Stimulated activated memory B cell treated with anti-CD40 and anti-IgM and Interleukin-4, amounts not matched to agents 10 μg/mL and 1 μg/mL and 100 μg/mL, for 72 hours (primary cell): Measurements from ENCODE around the gene TBC1D2.

Source experiments
- ATAC-seq: fragments of 150-1000 bp; cut with Tn5 transposase; 2 replicates; pipeline ENCODE4 v1.10.0; 2021
- H3K27ac Mint-ChIP-seq: one replicate; pipeline ENCODE4 v1.8.0; 2022; ENCODE audit warnings: mild to moderate bottlenecking, mixed read lengths
- H3K27me3 Mint-ChIP-seq: one replicate; pipeline ENCODE4 v1.8.0; 2022; ENCODE audit warnings: mixed read lengths
- H3K36me3 Mint-ChIP-seq: one replicate; pipeline ENCODE4 v1.8.0; 2022; ENCODE audit warnings: mixed read lengths
- H3K4me1 Mint-ChIP-seq: one replicate; pipeline ENCODE4 v1.8.0; 2022; ENCODE audit warnings: mixed read lengths
- H3K4me3 Mint-ChIP-seq: one replicate; pipeline ENCODE4 v1.8.0; 2022; ENCODE audit warnings: mild to moderate bottlenecking, moderate library complexity, mixed read lengths
- H3K9me3 Mint-ChIP-seq: one replicate; pipeline ENCODE4 v1.8.0; 2022; ENCODE audit warnings: mixed read lengths

Gene TBC1D2, protein sequence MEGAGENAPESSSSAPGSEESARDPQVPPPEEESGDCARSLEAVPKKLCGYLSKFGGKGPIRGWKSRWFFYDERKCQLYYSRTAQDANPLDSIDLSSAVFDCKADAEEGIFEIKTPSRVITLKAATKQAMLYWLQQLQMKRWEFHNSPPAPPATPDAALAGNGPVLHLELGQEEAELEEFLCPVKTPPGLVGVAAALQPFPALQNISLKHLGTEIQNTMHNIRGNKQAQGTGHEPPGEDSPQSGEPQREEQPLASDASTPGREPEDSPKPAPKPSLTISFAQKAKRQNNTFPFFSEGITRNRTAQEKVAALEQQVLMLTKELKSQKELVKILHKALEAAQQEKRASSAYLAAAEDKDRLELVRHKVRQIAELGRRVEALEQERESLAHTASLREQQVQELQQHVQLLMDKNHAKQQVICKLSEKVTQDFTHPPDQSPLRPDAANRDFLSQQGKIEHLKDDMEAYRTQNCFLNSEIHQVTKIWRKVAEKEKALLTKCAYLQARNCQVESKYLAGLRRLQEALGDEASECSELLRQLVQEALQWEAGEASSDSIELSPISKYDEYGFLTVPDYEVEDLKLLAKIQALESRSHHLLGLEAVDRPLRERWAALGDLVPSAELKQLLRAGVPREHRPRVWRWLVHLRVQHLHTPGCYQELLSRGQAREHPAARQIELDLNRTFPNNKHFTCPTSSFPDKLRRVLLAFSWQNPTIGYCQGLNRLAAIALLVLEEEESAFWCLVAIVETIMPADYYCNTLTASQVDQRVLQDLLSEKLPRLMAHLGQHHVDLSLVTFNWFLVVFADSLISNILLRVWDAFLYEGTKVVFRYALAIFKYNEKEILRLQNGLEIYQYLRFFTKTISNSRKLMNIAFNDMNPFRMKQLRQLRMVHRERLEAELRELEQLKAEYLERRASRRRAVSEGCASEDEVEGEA

DNA sequence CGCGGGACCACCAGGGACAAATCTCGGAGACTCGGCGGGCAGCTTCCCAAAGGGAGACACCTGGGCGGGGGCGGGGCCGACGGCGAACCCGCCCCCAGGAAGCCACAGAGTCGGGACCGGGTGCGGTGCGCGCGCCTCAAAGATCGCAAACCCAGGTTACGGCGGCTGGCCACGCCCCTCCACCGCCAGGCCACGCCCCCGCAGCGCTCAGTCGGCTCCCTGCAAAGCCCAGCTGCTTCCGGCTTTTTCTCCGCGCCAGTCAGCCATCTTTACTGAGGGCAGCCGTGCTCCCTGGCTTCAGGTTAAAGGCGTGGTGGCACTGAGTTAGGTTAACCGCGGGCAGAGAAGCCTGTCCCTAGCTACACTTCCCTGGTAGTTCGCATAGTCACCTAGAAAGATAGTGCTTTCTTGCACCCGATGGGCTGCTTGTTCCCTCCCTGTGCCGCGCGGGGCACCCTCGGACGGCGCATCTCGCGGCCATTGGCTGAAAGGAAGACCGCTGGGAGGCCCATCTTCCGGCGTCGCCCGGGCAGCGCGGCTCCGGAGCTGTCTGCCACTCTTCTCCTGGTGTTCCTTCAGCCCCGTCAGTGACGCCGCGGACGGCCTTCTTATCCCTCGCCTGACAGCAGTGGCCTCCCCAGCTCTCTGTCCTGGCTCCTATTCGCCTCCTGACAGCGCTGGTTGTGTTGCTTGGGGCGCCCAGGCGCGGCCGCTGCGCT lies at the start of gene TBC1D2:
TSS of gene TBC1D2 (minus strand) at position 72 of the 719 bp plus-strand sequence. CDS start 108 bp downstream, outside the sequence.
- H3K9me3 Mint-ChIP-seq = no peaks in the 10 kb centered on the region
- no peaks in the 10 kb centered on the region for H3K36me3 Mint-ChIP-seq
- H3K4me1 Mint-ChIP-seq = peaks cover 16% of the 10 kb centered on the region
- no peaks in the 10 kb centered on the region for H3K27me3 Mint-ChIP-seq
- peak within 1 kb of the TSS; percentile 97 for H3K27ac Mint-ChIP-seq
- peak; percentile 94 for ATAC-seq
- H3K4me3 Mint-ChIP-seq = peak within 1 kb of the TSS; percentile 97

DNA sequence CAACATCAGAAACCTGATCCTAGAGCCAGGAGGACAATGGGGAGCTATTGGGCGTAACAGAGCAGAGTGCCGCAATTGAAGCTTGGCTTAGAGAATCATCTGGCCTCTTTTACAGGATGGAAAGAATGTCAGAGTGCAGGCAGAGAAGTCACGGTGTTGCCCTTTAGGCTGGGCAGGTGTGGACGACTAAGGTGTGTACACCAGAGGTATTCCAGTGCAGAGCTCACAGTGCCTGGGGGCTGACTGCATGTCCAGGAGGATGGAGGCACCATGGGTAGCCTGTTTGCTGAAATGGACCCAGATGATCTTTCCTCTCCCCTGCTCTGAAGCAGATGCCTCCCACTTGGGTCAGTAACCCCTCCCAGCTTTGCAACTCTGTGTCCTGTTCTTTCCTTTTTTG lies 48.9 kb upstream of the TBC1D2 start:
- Mint-ChIP-seq H3K27ac (no peak overlapping the region), H3K4me1 (no peaks in the 10 kb centered on the region), H3K4me3 (no peak overlapping the region), H3K9me3 (no peaks in the 10 kb centered on the region), H3K27me3 (no peaks in the 10 kb centered on the region), H3K36me3 (no peaks in the 10 kb centered on the region)
- no peak for ATAC-seq

DNA sequence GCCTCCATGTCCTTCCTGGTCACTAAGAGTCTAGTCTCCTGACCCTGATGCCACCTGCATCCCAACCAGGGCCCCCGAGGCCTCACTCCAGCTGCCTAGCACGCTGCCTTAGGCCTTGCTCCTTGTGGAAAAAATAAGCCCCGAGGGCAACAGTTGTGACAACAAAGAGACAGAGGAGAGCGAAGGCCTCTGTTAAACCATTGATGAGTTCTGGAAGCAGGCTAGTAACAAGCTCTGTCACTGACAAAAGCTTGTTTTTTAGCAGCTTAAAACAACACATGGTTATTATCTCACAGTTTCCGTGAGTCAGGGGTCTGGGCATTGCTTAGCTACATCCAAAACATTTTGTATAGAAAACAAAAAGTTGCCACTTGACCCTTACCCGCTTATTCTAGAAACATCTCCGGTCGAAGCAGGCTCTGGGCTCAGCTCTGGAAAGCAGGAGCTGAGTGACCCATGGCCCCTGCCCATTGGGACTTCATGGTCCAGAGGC lies 48.2 kb upstream of the TBC1D2 start:
- no peaks in the 10 kb centered on the region for H3K36me3 Mint-ChIP-seq
- H3K27ac Mint-ChIP-seq = no peak overlapping the region
- no peak for ATAC-seq
- no peaks in the 10 kb centered on the region for H3K9me3 Mint-ChIP-seq
- no peaks in the 10 kb centered on the region for H3K27me3 Mint-ChIP-seq
- H3K4me3 Mint-ChIP-seq = no peak overlapping the region
- no peaks in the 10 kb centered on the region for H3K4me1 Mint-ChIP-seq

DNA sequence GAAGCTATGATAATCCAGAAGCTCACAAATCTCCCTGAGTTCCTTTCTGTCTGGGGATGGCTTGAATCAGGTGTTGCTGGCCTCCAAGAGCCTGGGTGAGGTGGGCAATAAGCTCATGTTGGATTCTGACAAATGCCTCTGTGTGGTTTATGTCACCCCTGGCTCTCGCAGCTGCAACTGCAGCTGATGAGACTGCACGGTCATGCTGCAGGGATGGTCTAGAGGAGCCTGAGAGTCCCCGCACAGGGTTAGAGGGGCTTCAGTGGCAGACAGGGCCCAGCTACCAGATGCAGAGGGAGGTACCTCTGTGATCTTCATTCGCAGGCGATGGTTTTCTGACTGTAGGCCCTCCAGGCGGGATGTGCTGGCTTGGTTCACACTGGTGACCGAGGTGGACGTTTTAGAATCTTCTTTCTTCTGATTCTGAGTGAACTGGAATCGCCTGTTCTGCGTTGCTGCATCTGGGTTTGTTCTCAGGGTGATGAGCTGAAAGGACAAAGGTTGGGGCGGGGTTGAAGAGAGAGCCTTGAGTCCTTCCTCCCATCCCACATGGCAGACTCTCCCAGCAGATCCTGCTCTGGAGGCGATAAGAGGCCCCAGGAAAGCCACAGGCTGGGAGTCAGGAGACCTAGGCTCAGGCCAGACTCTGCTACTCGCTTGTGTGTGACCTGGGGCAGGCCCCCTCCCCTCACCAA lies 47.6 kb upstream of the TBC1D2 start:
- Mint-ChIP-seq H3K4me3 (no peak overlapping the region), H3K4me1 (no peaks in the 10 kb centered on the region), H3K9me3 (no peaks in the 10 kb centered on the region), H3K27me3 (no peaks in the 10 kb centered on the region), H3K27ac (no peak overlapping the region), H3K36me3 (no peaks in the 10 kb centered on the region)
- ATAC-seq = no peak

DNA sequence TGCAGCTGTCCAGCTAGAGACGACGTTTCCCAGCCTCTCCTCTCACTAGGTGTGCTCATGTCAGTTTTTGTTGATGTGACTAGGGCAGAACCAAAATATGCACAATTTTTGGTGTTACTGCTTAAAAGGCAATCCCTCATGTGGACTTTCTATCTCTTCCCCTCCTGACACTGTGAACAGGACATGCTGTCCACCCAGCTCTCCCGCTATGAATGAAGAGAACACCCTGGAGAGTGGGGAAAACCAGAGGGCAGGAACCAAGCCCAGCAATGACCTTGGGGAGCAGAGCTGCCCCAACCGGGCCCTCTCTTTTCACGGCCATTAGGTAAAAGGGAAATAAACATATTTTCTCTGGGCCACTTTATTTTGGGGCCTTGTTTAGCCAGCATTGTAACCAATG lies 46.7 kb upstream of the TBC1D2 start:
- Mint-ChIP-seq H3K4me3 (no peak overlapping the region), H3K4me1 (no peaks in the 10 kb centered on the region), H3K27me3 (no peaks in the 10 kb centered on the region), H3K9me3 (no peaks in the 10 kb centered on the region), H3K27ac (no peak overlapping the region), H3K36me3 (no peaks in the 10 kb centered on the region)
- ATAC-seq = no peak

DNA sequence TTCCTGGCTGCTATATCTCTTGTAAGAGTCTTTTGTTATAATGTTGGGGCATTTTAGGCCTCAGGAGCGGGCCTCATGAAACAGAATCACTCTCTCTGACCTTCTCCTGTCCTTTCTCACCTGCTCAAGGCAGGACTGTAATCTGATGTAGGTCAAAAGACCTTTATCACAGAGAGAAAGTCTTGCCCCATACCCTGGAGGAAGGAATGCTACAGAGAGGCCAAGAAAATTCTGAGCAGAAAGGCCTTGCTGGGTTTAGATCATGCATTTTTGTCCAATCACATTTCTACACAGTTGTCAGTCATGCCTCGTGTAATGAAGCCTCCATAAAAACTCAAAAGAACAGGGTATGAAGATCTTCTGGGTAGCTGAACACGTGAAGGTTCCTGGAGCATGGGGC lies 45.2 kb upstream of the TBC1D2 start:
- Mint-ChIP-seq H3K4me1 (no peaks in the 10 kb centered on the region), H3K36me3 (no peaks in the 10 kb centered on the region), H3K27me3 (no peaks in the 10 kb centered on the region), H3K4me3 (no peak overlapping the region), H3K9me3 (no peaks in the 10 kb centered on the region), H3K27ac (no peak overlapping the region)
- no peak for ATAC-seq

DNA sequence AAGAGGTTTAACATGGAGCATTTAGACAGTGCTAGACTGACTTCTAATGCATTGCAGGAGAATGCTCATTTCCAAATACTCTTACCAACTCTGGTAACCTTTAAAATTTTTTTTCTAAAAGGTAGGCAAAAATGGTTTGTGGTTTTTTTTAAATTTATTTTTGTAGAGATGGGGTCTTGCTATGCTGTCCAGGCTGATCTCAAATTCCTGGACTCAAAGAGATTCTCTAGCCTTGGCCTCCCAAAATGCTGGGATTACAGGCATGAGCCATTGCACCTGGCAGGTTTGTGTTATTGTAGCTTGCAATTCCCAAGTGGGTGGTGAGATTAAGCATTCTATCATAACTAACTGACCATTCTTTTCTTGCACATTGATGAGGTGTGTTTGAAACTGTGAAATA lies 43.0 kb upstream of the TBC1D2 start:
- Mint-ChIP-seq H3K27me3 (no peaks in the 10 kb centered on the region), H3K36me3 (no peaks in the 10 kb centered on the region), H3K4me3 (no peak overlapping the region), H3K9me3 (no peaks in the 10 kb centered on the region), H3K4me1 (no peaks in the 10 kb centered on the region), H3K27ac (no peak overlapping the region)
- ATAC-seq = no peak

DNA sequence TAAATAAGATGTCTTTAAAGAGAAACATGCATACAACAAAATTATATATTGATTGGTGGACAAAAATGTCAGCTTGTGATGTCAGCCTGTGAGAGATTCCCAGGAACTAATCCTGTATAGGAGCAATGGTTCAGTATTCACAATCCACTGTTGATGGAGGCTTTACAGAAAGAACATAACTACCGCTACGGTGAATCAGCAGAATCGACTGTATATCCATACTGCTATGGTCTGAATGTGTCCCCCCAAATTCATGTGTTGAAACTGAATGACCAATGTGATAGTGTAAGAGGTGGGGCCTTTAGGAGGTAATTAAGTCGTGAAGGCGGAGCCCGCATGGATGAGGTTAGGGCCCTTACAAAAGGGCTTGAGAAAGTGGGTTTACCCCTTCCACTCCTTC lies 40.4 kb upstream of the TBC1D2 start:
- Mint-ChIP-seq H3K27me3 (no peaks in the 10 kb centered on the region), H3K36me3 (no peaks in the 10 kb centered on the region), H3K27ac (no peak overlapping the region), H3K9me3 (no peaks in the 10 kb centered on the region), H3K4me1 (no peaks in the 10 kb centered on the region), H3K4me3 (no peak overlapping the region)
- ATAC-seq = no peak

DNA sequence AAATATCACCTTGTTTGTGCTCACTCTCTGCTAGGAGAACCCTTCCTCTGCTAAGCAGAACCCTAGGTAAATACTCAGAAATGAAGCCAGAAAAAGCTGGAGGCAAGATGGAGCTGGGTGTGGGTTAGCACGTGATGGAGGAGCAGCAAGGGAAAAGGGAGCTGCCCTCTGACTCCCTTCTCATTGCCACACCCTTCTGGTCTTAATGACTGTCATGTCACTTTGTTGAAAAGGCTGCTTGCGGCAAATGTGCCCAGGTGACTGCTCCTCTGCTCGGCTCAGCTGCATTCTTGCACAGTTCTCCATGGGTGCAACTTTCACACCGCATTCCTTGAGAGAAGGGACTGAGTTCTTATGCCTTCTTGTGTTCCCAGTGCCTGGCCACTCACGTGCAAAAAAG lies 36.4 kb upstream of the TBC1D2 start:
- ATAC-seq = no peak
- H3K36me3 Mint-ChIP-seq = no peaks in the 10 kb centered on the region
- no peaks in the 10 kb centered on the region for H3K9me3 Mint-ChIP-seq
- H3K27ac Mint-ChIP-seq = no peak overlapping the region
- no peak overlapping the region for H3K4me3 Mint-ChIP-seq
- H3K4me1 Mint-ChIP-seq = no peaks in the 10 kb centered on the region
- H3K27me3 Mint-ChIP-seq = peaks cover 7% of the 10 kb centered on the region

DNA sequence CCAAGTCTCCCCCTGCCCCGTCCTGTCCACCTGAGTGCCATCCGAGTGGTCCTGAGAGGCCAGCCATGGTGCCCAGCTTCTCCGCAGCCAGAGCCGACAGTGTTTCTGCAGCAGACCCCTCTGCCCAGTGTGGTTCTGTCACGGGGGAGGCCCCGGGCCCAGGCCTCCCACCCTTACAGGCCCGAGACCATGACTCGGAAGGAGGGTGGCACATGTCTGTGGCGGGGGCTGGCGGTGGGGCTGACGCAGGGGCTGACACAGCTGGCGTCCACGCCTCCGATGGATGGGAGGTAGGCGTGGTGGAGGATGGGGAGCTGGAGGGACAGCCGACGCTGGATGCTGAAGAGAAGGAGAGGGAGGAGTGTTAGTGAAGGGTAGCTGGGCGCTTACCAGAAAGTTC lies 35.0 kb upstream of the TBC1D2 start:
- Mint-ChIP-seq H3K4me1 (no peaks in the 10 kb centered on the region), H3K36me3 (no peaks in the 10 kb centered on the region), H3K27ac (no peak overlapping the region), H3K27me3 (peaks cover 11% of the 10 kb centered on the region), H3K9me3 (no peaks in the 10 kb centered on the region), H3K4me3 (no peak overlapping the region)
- ATAC-seq = peak; percentile 44

DNA sequence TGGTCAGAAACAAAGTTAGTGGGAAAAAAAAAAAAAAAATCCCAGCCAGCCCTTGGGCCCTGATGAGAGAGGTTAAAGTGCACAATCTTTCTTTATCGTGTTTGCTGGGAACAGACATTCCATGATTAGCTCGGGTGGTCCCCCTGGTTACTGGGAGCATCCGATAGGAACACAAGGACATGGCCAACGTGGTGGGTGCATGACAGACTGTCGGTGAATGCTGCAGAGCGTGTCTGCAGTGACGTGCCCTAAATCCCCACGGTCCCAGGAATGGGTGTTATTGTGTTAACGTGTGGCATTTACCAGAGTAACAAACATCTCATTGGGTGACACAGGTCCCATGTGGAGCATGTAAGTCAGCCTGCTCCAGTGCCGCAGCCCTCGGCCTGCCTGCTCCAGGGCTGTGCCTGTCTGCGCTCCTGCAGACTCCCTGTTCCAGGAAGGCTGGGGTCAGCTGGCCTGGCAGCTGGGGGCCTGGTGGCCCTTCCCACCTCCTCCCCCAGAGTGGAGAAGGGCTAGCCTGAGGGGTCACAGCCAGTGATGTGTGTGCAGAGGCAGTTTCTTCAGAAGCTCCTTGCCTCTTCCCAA lies 34.3 kb upstream of the TBC1D2 start:
- Mint-ChIP-seq H3K36me3 (no peaks in the 10 kb centered on the region), H3K4me3 (no peak overlapping the region), H3K27me3 (peaks cover 11% of the 10 kb centered on the region), H3K4me1 (no peaks in the 10 kb centered on the region), H3K27ac (no peak overlapping the region), H3K9me3 (no peaks in the 10 kb centered on the region)
- ATAC-seq = no peak

DNA sequence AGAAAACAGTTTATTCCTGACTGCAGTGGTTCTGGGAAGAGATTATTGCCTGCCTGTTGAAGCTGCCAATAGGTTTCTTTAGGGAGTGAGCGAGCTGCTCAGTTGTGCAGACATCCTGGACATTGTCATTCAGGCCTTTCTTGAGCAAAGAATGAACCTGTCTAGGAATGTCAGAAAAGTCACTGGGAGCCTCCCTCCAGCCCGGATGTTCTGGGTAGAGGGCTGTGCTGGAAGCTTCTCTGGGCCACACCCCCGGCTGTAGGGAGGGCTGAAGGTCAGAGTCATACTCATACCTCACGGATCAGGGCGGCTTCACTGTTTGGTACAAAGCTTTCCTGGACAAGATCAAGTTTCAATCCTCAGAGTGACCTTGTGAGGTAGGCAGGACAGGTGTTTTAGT lies 33.4 kb upstream of the TBC1D2 start:
- Mint-ChIP-seq H3K27ac (no peak overlapping the region), H3K4me3 (no peak overlapping the region), H3K4me1 (no peaks in the 10 kb centered on the region), H3K36me3 (no peaks in the 10 kb centered on the region), H3K9me3 (no peaks in the 10 kb centered on the region), H3K27me3 (peaks cover 11% of the 10 kb centered on the region)
- no peak for ATAC-seq

DNA sequence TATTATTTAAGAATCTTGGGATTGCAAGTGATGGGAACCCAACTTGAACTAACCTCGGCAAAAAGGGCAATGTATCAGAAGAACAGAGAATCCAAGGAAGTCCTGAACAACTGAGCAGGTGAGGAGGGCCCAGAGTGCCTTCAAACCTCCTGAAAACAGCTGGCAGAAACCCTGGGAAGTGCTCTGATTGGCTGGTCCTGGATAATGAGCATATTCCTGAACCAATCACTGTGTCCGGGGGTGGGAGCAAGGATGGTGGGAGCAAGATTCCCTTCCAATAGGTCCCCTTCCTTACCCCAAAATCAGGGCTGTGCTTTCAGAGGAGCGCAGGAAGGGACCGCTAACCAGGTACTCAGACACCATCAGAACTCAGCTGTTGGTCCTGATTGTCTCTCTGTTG lies 31.9 kb upstream of the TBC1D2 start:
- H3K36me3 Mint-ChIP-seq = no peaks in the 10 kb centered on the region
- ATAC-seq = no peak
- H3K4me1 Mint-ChIP-seq = no peaks in the 10 kb centered on the region
- no peak overlapping the region for H3K4me3 Mint-ChIP-seq
- H3K27me3 Mint-ChIP-seq = peaks cover 19% of the 10 kb centered on the region
- H3K9me3 Mint-ChIP-seq = no peaks in the 10 kb centered on the region
- H3K27ac Mint-ChIP-seq = no peak overlapping the region

DNA sequence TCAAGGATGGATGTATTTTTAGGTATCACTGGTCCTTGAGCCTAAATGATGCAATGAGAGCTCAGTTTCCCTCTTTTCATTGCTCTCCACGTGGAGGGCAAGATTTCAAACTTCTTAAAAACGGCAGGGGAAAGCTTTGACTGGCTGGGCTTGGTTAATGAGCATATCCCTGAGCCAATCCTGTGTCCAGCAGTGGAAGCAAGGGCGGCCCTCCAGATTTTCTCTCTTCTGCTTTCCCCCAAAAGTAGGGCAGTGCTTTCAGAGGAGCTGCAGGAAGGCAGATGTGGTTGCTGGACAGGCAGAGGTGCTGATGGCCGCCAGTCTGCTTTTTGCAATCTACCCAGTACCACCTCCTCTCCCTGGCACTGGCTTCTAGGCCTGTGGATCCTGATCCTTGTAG lies 30.0 kb upstream of the TBC1D2 start:
- no peaks in the 10 kb centered on the region for H3K36me3 Mint-ChIP-seq
- no peak overlapping the region for H3K4me3 Mint-ChIP-seq
- H3K27ac Mint-ChIP-seq = no peak overlapping the region
- H3K4me1 Mint-ChIP-seq = no peaks in the 10 kb centered on the region
- H3K9me3 Mint-ChIP-seq = no peaks in the 10 kb centered on the region
- peaks cover 19% of the 10 kb centered on the region for H3K27me3 Mint-ChIP-seq
- no peak for ATAC-seq
